CD4-positive, alpha-beta T cell treated with Interleukin-15 for 1 hour (primary cell): ENCODE results near the gene RAB11A.
A peak's percentile ranks its signal among the peaks of the same experiment; 100 is the strongest.

Experiments
- DNase-seq: peaks from one replicate; pipeline ENCODE4 v3.0.0-alpha.2; 2020

The RAB11A gene

DNA sequence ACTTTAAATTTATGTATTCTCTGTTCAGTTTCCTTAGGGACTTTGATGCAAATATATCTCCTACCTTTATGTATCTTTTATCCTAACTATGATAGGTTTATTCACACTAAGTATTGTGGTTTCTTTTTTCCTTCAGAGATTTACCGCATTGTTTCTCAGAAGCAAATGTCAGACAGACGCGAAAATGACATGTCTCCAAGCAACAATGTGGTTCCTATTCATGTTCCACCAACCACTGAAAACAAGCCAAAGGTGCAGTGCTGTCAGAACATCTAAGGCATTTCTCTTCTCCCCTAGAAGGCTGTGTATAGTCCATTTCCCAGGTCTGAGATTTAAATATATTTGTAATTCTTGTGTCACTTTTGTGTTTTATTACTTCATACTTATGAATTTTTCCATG, 18.3 kb downstream of the RAB11A start:
- DNase-seq: peak; percentile 48

DNA sequence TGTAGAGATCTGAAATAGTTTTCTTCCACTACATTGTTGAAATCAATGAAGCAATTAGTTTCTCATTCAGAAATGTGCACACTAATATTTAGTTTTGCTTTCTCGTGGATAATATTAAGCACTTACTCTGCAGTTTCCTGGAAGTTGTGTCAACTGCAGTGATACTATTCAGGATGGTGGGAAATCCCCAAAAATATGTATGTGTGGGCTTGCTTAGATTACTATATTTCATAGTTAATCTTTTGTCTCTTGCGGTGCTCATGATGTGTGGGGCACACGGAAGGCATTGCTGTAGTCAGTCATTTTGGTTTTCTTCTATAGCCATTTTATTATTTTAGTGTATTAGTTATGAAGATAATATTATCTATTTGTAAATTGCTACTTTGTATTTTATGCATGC, 19.7 kb downstream of the RAB11A start:
- DNase-seq: no peak

DNA sequence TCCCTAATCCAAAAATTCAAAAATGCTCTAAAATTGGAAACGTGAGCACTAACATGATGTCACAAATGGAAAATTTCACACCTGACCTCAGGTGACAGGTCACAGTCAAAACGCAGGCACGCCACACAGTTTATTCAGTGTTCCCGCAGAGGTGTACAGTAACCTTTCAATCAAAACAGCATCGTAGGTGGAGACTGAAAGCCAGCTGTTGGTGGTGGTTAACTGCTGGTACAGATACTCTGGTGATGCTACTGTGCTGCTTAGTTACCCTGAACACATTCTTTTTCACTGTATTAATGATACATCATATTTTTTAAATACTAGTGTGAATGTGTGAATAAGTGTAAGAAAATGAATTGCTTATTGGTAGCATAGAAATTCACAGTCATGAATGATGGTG, 23.8 kb downstream of the RAB11A start:
- no peak for DNase-seq

DNA sequence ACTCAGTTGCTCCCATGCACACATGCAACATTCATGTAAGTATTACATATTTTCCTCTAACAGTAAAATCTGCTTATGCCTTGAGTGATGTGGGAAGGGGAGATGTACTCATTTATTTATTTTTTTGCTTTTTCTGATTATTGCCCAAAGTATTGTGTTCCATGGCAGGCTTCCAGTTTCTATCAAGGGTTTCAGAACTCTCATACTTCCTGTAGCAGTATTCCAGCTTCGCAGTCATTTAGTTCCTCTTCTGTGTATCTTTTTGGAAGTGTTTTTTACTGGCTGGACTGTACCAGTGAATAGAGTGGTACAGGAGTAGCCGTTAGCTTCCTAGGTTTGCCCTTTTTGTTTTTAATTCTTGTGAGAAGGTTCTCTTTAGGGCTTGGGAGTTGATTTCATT, 26.9 kb downstream of the RAB11A start:
- DNase-seq: no peak

DNA sequence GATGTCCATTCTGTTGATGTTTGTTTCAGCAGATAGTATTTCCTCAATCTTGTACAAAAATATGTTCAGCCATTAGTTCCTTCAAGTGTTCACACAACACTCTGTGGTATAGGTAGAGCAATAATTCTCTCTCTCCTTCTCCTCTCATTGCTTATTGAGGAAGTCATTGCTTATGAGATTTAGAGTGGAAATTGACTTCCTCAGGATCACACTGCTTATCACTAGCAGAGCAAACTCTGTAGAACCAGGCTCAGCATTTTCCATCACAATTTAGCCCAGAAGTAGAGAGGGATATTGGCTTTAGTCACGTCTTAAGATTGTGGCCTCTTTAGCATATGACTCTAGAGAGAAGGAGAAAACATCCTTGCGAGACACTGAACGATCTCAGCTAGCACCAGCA, 31.2 kb downstream of the RAB11A start:
- no peak for DNase-seq

DNA sequence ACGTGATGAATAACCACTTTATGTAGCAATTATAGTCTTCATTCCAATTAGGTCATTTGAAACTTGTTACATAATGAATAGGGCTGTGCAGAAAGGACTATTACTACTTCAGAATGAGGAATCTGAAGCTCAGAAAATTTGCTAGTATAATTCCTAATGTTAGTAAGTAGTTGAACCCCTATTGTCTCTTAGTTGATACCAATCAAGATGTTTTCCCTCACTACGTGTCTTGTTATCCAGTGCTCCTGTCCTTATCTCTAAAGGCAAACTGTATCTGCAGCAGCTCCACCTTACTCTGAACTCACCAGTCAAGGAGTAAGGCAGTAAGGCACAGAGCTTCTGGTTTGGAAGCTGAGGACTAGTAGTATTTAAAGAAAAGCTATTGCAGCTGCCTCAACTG, 32.0 kb downstream of the RAB11A start:
- DNase-seq: no peak

DNA sequence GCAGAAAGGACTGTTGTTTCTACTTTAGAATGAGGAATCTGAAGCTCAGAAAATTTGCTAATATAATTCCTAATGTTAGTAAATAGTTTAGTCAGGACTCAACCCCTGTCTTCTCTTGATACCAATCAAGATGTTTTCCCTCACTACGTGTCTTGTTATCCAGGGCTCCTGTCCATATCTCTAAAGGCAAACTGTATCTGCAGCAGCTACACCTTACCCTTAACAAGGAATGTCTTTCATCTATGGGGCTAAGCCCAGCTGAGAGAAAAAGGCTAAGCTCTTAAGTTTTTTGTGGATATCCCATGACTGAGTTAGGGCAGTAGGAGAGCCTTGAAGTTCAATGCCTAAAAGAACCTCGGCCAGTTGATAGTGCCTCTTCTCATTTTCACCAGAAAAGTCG, 32.5 kb downstream of the RAB11A start:
- DNase-seq: no peak

DNA sequence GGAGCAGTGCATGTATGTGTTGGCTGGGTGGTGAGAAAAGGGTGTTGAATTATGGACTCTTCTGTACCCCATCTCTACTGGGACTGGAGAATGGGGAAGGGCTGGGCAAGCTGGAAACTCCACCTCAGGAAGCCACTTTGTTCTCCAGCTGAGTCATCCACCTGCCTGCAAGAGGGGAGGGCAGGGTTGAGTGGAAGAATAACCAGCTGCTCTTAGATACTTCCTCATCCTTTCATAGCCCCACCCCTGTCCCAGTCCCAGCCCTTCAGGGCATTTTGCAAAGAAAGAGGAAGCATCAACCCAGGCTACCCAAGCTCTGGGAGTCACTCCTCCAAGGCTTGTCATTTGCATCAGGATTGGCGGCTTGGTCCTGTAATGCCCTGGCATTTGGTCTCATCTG, 33.1 kb downstream of the RAB11A start:
- peak; percentile 83 for DNase-seq

DNA sequence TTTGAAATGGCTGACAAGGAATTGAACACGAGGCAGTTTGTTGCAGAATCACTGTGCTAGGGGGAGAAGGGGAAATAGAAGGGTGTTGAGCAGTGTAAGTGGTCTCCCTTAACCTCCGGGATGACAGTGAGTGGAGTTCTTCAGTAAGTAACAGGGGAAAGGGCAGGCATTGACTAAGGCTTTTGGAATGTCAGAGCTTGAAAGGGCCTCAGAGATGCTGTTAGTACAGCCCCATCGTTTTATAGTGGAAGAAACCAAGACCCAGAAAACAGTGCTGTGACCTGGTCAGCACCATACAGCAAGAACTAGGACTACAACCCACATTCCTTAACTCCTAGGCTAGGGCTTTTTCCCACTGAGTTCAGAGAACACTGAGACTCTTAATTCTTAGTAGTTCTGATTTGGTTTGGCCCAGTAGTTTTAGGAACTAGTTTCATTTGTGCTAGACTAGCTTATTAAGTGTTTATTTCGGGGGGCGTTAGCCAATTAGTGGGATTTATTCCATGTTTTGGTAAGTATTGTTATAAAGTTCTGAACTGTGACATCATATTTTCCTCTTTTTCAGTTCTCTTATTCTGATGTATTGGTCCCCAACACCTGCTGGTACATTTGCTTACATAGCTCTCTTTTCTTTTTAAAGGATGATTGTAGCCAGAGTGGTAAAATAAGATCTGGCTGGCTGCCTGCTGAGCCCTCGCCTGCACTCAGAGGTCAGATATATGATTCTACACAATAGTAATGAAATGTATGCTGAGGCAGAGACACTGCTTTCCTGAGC, 34.2 kb downstream of the RAB11A start:
- no peak for DNase-seq

DNA sequence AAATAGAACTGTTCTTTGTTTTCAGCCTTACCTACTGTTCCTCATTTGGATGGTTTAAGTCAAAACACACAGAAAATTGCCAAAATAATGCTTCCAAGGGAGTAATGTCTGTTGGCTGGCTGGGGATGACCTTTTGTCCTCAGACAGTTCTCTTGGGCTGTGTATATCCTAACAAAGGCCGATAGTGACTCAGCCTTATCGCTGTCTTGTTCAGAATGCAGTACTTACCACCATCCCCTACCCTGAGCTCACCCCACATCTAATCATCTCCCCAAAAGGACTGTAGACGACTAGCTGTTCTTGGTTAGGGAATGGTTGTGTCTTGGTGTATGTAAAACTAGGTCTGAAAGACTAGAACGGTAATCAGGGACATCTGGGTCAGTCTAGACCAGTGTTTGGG, 35.0 kb downstream of the RAB11A start:
- DNase-seq: no peak

DNA sequence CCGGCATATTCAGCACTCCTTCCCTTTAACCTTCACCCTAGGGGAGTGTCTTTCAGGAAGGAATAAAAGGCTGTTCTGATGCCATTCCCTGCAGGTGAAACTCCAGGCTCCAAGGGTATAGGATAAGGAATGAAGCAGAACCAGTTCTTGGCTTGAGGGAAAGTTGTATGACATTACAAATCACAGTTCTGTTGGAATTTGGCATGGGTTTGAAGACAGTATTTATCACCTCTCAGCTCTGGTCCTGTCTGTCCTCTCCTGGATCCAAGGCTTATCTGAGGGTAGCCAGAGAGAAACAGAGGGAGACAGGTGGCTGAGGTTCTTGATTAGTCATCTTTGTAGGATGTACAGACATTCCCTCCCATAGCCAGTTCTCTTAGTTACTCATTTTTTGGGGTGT, 37.1 kb downstream of the RAB11A start:
- DNase-seq: no peak

DNA sequence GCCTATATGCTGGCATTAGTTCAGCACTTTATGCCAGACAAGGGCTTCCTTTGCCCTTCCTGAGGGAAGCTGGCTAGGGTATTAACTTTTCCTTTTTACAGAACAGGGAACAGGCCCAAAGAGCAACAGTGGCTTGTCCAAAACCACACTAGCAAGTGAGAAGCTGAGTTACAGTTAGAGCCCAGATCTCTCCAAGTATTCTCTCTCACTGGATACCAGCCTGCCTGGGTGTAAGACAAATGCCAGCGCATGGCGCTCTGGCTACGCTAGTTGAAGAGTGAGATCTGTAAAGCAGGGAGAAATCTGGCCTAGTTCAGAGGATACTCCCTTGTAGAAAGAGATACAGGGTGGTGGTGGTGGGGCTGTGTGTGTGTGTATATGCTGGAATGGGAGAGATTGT, 38.4 kb downstream of the RAB11A start:
- DNase-seq: no peak

DNA sequence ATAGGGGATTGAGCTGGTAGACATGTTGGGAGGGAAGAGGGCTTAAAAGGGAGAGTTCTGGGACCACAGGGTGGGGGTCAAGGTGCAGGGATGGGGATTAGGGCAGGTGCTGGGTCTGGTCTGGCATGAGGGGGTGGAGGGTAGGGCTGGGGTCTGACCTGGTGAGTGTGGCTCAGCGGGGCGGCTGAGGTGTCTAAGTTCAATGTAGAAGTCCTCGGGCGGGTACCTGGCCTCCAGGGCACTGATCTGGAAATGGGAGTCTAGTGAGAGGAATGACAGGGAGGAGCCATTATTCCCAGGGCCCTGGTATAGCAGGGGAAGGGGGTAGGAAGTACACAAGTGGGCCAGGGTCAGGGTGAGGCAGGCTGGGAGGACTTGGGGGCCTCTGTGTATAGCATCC, 39.6 kb downstream of the RAB11A start:
- no peak for DNase-seq

DNA sequence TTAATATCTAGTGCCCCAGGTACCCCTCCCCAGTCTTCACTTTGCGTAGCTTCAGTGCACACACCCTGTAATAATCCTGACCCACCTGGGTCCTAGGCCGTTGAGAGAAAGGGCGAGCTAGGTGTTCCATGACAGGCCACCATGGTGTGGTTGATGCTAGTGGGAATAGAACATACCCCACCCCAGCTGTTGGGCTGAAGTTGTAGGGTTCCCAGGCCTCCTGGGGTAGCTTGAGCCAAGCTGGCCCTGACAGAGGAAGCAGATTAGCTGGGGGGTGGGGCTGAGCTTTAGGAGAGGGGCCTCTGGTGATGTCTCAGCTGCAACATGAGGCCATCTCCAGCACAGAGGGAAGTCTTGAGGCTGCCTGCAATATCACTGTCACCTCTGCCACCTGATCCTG, 40.5 kb downstream of the RAB11A start:
- no peak for DNase-seq

DNA sequence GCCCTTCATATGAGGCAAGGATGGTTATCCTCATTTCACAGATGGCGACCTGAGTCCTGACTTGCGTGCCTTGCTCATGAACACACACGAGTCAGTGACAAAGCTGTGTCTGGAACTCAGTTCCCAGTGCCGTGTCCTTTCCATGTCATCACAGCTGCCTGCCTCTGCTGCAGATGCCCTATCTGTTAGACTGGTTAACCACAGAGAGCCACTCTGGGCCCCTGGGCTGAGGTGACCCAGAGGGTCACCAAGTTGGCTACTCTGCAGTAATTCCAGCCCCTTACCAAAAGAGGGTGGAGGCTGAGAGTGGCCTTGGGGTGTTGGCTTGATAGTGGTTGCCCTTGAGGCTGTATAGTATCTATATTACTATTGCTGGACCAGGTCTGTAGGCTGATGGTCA, 41.0 kb downstream of the RAB11A start:
- DNase-seq: no peak

DNA sequence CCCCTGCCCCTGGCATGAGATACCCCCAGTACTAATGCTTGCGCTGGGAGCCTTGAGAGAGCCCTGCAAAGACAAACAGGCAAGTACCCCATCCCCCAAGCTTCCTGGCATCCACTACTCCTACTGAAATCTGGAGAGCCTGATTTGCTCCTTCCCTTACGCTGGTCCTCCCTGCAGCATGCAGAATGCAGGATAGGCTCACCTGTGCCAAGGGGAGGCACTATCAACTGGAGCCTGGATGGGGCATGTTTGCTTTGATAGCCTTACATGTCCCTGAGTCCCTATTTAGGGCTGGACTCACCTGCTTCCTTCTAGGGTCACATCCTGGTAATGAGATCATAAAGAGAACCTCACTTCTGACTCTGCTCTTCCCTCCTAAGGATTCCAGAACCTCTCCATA, 42.9 kb downstream of the RAB11A start:
- DNase-seq: no peak

DNA sequence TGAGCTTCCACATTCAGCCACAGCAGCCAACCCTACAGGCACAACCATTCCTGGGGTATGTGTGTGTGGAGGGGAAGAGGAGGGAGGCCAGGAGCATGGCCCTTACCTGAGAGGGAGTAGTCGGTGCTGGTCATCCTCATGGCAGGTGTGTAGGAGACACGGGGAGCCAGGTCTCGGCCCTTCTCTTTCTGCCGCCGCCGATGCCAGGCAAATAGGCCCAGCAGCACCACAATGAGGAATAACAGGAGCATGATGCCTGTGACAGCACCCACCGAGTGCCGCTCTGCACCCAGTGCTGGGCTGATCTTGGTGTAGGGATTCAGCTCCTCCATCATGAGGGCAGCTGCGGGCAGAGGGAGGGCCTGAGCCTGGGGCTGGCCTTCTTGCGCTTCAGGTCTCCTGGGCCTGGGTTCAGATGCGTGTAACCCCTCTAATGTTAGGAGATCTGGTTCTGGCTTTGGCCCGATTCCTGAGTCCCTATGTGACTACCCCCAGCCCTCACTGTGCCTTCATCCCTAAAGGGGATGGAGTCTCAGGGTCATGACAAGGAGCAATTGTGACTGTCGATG, 44.4 kb downstream of the RAB11A start:
- no peak for DNase-seq

DNA sequence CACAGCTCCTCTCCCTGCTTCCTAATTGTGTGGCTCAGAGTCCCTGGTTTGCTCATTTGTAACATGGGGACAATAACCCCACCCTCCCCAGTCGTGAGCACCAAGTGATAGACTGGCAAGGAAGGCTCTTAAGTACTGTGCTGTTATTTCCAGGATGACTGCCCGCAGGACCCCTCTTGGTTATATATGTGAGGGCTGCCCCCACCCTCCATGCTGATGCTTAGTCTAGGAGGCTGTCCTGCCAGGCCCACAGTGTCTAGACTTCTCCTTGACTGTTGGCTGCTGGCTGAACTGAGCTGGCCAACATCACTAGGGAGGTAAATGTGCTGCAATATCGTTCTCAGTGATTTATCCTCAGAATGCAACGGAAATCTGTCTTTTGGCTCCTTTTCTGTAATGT, 45.1 kb downstream of the RAB11A start:
- DNase-seq: no peak

DNA sequence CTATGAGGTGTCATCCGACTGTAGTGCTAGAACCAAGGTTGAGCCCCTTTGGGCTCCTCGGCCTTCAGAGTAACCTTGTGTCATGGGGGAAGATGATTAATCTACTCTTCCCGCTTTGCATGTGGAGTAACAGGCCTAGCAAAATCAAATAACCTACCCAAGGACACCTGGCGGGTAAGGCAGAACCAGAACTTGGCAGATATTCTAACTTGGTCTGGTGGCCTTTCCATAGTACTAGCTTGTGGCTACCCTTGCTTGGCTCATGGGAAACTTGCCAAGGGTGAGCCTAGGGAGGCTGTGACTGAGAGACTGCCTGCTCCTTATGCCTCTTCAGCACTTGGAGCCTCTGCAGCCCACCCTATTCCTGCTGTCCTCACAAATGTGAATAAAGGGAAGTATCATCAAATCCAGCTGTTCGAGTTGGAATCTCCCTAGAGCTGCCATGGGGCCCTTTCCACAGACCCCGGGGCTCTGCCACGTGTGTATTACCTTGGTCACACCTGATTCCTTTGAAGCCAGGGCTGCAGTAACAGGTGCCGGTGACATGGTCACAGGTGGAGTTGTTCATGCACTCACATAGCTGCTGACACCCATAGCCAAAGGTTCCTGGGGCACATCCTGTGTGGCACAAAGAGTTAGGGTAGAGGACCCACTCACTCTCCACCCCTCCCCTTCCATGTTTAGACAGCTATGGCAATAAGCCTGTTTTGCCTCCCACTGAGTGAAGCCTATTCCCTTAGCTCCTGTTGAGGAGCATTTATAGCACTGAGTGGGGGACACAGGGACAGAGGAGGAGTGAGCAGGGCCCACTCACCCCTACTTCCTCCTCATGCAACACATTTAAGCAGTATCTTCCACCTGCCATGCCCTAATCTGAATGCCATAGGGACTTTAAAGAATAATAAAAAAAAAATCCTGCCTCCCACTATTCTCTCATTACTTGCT, 46.0 kb downstream of the RAB11A start:
- no peak for DNase-seq

DNA sequence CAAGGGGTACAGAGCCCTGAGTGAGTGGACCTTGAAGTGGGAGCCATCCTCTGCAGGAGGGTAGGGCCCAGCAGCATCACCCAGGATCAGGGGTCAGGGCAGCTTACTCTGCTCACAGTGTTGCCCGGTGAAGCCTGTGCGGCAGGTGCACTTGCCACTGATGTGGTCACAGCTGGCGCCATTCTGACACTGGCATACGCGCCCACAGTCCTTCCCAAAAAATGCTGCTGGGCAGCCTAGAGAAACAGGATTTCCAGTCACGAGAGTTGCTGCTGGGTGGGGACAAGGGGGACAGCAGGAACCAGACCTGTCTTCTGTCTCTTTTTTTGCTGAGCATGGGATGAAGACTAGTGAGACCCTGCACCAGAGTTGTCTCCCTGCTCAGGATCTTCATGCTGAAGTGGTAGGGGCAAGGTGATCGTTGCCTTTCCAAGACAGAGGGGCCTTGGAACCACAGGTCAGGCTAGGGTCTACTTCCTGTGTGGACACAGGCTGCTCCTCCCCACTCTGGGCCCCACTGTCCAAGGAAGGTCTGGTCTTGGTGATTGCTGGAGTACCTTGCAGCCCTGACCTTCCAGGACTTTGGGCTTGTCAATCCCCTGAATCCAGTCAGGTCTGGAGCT, 46.9 kb downstream of the RAB11A start:
- no peak for DNase-seq

DNA sequence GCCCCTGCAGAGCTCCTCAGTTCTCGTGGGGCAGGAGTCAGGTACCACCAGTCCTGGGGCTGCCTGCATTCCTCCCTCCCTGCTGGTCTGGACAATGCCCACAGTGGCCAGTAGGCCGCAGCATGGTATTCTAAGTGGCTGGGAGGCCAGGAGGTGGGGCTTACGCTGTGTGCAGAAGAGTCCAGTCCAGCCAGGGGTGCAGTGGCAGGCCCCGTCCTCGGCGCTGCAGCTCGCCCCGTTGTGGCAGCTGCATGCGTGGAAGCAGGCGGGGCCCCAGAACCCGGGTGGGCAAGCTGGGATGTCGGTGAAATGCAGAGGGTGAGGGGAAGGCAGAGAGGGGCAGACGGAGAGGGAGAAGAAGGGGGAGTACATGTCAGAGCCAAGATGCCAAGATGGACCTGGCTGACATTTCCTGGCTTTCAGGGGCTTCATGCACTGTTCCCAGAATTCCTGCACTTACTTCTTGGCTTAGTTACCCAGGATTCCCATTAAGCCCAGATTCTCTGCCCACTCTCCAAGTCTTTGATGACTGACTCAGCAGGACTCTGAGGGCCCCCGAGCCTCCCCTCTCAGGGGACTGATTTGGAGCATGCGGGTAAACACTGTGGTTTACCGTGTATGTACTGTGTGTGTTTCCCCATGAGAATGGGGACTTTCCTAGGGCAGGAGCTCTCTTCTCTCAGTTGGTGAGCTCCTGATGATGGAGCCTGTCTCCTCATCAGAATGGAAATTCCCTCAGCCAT, 47.5 kb downstream of the RAB11A start:
- peak; percentile 37 for DNase-seq

DNA sequence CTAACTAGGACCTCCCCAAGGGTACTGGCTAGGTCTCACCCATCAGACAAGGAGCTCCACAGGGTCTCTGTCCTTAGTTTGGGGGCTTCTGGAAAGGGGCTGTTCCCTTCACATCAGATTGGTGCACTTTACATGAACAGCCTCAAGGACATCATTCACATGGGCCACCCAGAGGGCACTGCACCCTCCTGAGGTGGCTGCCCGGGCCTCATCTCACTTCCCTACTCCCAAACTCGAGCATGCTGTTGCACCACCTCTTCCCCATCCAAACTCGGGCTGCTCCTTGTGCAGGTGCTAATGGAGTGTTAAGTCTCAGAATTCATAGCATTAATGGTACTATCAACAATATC, 48.1 kb downstream of the RAB11A start:
- no peak for DNase-seq

DNA sequence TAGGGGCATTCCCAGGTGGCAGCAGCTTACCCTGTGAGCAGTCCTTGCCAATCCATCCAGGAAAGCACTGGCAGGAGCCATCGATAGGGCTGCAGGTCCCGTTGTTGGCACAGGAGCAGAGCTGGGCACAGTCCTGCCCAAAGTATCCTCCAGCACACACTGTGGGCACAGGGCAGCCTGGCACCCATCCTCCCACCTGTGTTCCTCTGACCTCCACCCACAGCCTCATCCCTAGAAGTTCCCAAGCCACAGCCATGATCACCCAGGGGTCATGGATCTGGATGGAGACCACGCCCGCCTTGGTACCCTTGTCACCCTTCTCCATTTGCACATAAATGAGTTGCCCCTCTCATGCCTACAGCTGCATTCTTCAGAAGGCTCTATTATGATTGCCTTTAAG, 48.6 kb downstream of the RAB11A start:
- DNase-seq: no peak
